NCI-H1694 (cell line): ENCODE results near the gene PRPF38B.
"Not testable (repeated sequence)": the region's sequence is repeated elsewhere in the genome, so short reads cannot be mapped to it uniquely, and the experiment has no call there.

Experiments
- DNase-seq: peaks from one replicate; lab custom pipeline; 2025; lab: John Stamatoyannopoulos, UW

The PRPF38B gene

GRCh38 chr1:108681701-108682100 is 10.4 kb upstream of the PRPF38B start:
- DNase-seq: not testable (repeated sequence)

GRCh38 chr1:108685529-108685928 is 6.6 kb upstream of the PRPF38B start:
- no peak for DNase-seq

- DNase-seq: no peak
Measured at GRCh38 chr1:108686614-108687313, 5.3 kb upstream of the PRPF38B start.

GRCh38 chr1:108691128-108691941 is 775 bp upstream of the PRPF38B start:
- DNase-seq: no peak

GRCh38 chr1:108692724-108693655 is 880 bp downstream of the PRPF38B start:
- DNase-seq: peak; percentile 64

- DNase-seq: no peak
Measured at GRCh38 chr1:108695535-108695934, 3.4 kb downstream of the PRPF38B start.

GRCh38 chr1:108699375-108700332 is 7.5 kb downstream of the PRPF38B start:
- DNase-seq: no peak

- DNase-seq: no peak
Measured at GRCh38 chr1:108701176-108701849, 9.2 kb downstream of the PRPF38B start.

- DNase-seq: not testable (repeated sequence)
Measured at GRCh38 chr1:108702109-108702508, 10.0 kb downstream of the PRPF38B start.

- no peak for DNase-seq
Measured at GRCh38 chr1:108703939-108704338, 11.8 kb downstream of the PRPF38B start.

- DNase-seq: no peak
Measured at GRCh38 chr1:108704496-108704895, 12.4 kb downstream of the PRPF38B start.

GRCh38 chr1:108706643-108707042 is 14.5 kb downstream of the PRPF38B start:
- DNase-seq: no peak

- DNase-seq: no peak
Measured at GRCh38 chr1:108708691-108709660, 16.9 kb downstream of the PRPF38B start.

- no peak for DNase-seq
Measured at GRCh38 chr1:108712606-108713150, 20.6 kb downstream of the PRPF38B start, which contains the start of gene FNDC7. FNDC7 (plus strand) TSS chr1:108712908; CDS start chr1:108712934, 26 bp downstream.

GRCh38 chr1:108715932-108716331 is 23.8 kb downstream of the PRPF38B start:
- no peak for DNase-seq

- DNase-seq: no peak
Measured at GRCh38 chr1:108716437-108717230, 24.5 kb downstream of the PRPF38B start.

- DNase-seq: no peak
Measured at GRCh38 chr1:108717774-108718316, 25.7 kb downstream of the PRPF38B start.
